SKM-1 (cell line): ENCODE results near the gene CYB5R3.

Source experiments
- DNase-seq: peaks from one replicate; lab custom pipeline; 2025; ENCODE audit not compliant: unreplicated experiment; lab: John Stamatoyannopoulos, UW

Gene CYB5R3

DNA sequence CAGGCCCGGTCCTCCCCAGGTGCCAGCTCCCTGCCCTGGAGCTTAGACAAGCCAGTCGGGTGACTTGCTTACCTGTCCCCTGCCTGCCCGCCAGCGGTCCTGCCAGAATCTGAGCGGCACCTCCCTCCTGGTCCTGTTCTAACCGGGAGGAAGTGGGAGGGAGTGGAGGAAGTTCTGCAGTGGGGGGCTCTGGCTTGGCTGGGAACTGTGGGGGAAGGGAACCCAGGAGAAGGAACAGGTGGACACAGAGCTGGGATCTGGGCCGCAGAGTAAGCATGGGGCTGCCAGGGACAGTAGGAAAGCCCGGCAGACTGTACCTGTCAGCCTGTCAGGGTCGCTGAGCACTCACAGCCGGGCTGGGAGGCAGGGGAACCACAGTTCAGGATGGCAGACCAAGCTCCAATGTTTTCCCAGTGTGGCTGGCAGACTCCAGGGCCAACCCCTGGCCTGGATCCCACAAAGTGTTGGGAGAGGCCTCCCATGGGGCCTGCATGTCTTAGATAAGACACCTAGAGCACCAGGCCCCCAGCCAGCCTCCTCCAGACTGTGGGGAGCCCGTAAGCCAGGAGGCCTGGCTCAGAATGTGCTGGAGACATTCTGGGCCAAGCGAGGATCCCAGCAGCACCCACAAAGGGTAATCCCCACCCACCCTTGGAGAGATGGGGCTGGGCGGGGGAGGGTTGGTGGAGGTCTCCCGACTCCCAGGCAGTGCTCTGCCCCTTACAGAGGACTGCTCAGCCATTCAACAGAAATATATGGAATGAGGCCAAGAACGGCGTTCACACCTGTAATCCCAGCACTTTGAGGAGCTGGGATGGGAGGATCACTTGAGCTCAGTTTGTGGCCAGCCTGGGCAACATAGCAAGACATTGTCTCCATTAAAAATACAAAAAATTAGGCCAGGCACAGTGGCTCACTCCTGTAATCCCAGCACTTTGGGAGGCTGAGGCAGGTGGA lies 2.3 kb downstream of the CYB5R3 start:
- no peak for DNase-seq

- DNase-seq = no peak
Observed at GRCh38 chr22:42645938-42646568, 3.1 kb downstream of the CYB5R3 start.

- DNase-seq = no peak
Observed at GRCh38 chr22:42645341-42645937, 3.8 kb downstream of the CYB5R3 start.

GRCh38 chr22:42644422-42645340 lies 4.5 kb downstream of the CYB5R3 start:
- DNase-seq = no peak

DNA sequence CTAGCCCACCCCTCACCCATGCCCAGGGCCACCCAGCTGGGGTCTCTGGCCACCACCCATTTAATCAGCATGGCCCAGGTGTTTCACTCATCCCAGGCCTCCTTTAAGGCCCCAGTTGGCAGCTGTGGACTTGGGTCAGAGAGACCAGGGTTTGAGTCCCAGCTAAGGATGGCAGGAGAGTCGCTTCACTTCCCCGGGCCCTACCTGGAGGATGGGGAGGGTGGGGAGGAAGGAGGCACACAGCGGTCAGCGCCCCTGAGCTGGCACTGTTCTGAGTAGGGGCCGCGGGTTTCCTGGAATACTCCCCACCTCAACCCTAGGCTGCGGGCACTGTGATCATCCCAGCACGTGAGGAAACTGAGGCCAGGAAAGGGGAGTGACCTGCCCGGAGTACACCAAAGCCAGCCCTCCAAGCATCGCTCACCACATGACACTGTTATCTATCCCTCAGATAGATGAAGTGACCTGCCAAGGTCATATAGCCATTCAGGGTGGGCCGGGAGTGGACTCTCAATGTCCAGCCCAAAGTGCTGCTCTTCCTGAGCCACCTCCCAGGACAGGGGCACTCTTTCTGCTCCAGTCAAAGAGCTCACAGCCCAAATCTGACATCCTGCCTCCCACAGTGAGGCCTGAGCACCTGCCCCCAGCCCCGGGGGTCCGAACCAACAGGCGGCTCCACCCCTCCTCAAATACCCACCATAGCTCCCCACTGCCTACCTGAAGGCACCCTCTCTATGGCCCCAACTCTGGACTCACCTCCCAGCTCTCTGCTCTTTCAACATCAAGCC lies 5.4 kb downstream of the CYB5R3 start:
- no peak for DNase-seq

GRCh38 chr22:42642806-42643633 lies 6.2 kb downstream of the CYB5R3 start:
- DNase-seq = peak; percentile 52

DNA sequence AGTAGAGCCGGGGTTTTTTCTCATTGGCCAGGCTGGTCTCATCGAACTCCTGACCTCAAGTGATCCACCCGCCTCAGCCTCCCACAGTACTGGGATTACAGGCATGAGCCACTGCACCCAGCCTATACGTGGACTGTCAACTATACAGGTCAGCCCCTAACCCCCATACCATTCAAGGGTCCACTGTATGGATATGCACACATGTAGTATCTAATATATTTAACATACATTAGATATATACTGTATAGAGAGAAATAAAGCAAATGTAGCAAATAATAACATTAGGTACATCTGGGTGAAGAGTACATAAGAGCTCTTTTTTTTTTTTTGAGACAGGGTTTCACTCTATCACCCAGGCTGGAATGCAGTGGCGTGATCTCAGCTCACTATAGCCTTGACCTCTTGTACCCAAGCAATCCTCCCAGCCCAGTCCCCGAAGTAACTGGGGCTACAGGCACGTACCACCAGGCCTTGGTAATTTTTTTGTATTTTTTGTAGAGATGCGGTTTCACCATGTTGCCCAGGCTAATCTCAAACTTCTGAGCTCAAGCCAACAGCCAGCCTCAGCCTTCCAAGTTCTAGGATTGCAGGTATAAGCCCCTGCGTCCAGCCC lies 7.3 kb downstream of the CYB5R3 start:
- DNase-seq = no peak

GRCh38 chr22:42639541-42640241 lies 9.5 kb downstream of the CYB5R3 start:
- no peak for DNase-seq

- no peak for DNase-seq
Observed at GRCh38 chr22:42637555-42637954, 11.6 kb downstream of the CYB5R3 start.

GRCh38 chr22:42636506-42636905 lies 12.7 kb downstream of the CYB5R3 start:
- no peak for DNase-seq

- no peak for DNase-seq
Observed at GRCh38 chr22:42635531-42635930, 13.7 kb downstream of the CYB5R3 start.

DNA sequence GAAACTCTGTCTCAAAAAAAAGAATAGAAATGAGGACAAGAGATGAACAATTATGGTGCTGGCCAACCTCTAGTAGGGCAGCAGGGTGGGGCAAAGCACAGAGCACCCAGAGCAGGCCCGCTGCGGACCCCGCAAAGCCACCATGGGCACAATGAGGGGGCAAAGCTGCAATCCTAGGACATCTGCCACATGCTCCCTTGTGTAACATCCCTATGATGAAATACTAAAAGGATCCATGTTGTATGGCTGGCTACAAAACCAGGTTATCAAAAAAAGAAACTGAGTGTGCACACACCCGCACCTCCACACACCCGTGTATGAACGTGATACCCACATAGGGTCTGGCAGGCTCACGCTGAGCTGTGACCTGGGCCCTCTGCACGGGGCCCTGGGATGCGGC lies 16.2 kb downstream of the CYB5R3 start:
- DNase-seq = no peak

GRCh38 chr22:42632096-42632495 lies 17.1 kb downstream of the CYB5R3 start:
- DNase-seq = no peak

DNA sequence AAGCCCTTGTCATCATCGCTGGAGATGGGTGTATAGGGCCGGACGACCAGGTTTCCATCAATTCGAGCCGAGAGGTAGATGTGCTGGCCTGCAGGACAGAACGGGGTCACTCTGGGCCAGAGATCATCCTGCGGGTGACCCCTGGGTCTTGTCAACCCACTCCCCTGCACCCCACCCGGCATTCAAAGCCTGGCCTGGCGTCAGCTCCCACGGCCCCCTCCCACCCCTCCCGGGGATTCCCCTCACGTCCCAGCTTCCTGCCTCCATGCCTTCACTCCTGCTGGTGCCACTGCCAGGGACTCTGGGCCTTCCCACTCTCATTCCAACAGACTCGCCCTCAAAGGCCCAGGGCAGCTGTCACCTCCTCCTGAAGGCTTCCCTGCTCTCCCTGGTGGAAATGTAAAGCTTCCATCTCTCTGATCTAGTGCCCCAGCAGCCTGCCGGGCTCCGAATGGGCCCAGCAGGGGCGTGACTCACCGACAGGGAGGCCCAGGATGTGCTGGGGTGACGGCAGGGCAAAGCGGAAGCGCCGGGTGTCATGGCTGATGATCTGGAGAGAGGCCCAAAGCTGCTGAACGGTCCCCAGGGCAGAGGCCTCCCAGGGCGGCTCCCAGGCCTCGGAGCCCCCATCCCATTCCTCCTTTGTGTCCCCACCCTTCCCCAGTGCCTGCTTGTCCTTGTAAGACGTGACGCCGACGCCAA lies 18.1 kb downstream of the CYB5R3 start:
- no peak for DNase-seq

DNA sequence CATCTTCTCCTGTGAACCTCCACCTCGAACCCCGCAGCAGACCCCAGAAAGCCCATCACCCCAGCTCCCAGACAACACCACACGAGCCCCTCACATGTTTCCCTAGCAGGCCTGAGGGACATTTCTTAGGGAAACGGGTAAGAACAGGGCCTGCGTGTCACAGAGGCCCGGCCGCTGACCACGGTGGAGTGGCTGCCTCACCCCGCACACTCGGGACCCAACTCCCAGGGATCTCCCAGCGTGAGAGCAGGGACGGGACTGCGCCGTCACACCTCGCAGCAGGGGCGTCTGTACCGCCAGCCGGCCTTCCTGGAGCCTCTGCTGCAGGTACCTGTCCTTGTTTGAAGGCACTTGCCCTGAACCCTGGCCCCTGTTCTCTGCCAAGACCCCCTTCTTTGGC lies 19.0 kb downstream of the CYB5R3 start:
- no peak for DNase-seq

- DNase-seq = no peak
Observed at GRCh38 chr22:42627981-42628380, 21.2 kb downstream of the CYB5R3 start.

DNA sequence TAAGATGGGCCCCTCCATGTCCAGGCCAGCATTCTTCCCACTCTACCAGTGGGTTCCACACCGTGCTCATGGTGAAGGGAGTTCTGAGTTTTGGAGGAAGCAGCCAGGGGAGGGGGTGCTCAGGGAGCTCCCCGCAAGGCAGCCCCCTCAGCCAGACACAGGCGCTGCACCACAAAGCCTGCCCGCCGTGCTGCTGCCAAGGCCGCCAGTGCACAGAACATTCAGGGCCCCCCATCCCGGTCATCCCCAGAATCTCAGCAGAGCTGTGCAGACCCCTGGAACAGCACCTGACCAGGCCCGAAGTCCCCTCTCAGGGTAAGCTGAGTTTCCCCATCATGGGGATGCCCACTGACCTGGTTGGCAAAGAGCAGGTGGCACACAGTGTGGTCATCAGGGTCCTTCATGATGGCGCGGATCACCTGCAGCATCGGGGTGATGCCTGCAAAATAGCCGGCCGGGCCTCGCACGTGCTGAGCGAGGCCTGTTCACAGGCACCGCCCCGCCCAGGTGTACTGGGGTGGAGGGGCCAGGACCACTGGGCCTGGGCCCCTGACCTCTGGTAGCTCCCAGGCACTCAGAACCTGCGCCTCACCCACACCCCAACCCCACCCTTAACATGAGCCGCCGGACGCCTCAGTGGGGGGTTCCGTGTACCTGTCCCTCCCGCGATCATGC lies 22.1 kb downstream of the CYB5R3 start:
- DNase-seq = no peak
